RWPE1 (cell line): ENCODE measurements around the gene ESF1.

Source experiments
- CTCF ChIA-PET: fragments of 350-600 bp; sonication (Branson Sonifier 250); formaldehyde crosslinking; extraction: SDS; loops from one replicate; lab custom pipeline; 2021; lab: Yijun Ruan, JAX
- POLR2A ChIA-PET: fragments of 400-600 bp; formaldehyde crosslinking; extraction: SDS; loops from one replicate; lab custom pipeline; 2020; ENCODE audit warnings: antibody characterized with exemption; ENCODE audit not compliant: low non-redundant PET; lab: Yijun Ruan, JAX
- DNase-seq: peaks from one replicate; pipeline ENCODE4 v3.0.0; 2012; ENCODE audit warnings: low spot score
- H3K27ac ChIP-seq: fragments of 450-650 bp; 2 replicates; pipeline ENCODE4 v1.5.1; 2017
- CTCF ChIP-seq: fragments of 450-650 bp; conservative IDR thresholded peaks from 2 replicates; pipeline ENCODE4 v1.5.1; 2017; ENCODE audit warnings: low read depth, mild to moderate bottlenecking

ESF1 gene

GRCh38 chr20:13678944-13679343 is 105.8 kb downstream of the ESF1 start:
- CTCF ChIA-PET, result no interaction called here

GRCh38 chr20:13677241-13677640 is 107.5 kb downstream of the ESF1 start:
- TF ChIP-seq CTCF, result no peak
- H3K27ac ChIP-seq, result no peak overlapping the region
- ChIA-PET POLR2A (no interaction called here), CTCF (interaction anchor here (0.6 kb wide), 1 partner anchor 19 kb away, joined by 4 read pairs; no protein-coding TSS in a partner anchor)
- no peak for DNase-seq

More at GRCh38 chr20:13678944-13679343, 105.8 kb downstream of the ESF1 start:
- no peak for TF ChIP-seq CTCF
- no peak for DNase-seq
- POLR2A ChIA-PET, result no interaction called here
- no peak overlapping the region for H3K27ac ChIP-seq

GRCh38 chr20:13676682-13677081 is 108.0 kb downstream of the ESF1 start:
- no peak overlapping the region for H3K27ac ChIP-seq
- ChIA-PET CTCF (no interaction called here), POLR2A (no interaction called here)
- TF ChIP-seq CTCF, result no peak
- DNase-seq, result no peak

GRCh38 chr20:13672690-13673089 is 112.0 kb downstream of the ESF1 start:
- ChIA-PET CTCF (no interaction called here), POLR2A (no interaction called here)
- H3K27ac ChIP-seq, result no peak overlapping the region
- DNase-seq, result no peak
- TF ChIP-seq CTCF, result no peak

- no peak overlapping the region for H3K27ac ChIP-seq
- no peak for TF ChIP-seq CTCF
- peak; percentile 20 for DNase-seq
- CTCF ChIA-PET, result interaction anchor here (0.6 kb wide), 1 partner anchor 48 kb away, joined by 3 read pairs; no protein-coding TSS in a partner anchor
- POLR2A ChIA-PET, result no interaction called here
Observed at GRCh38 chr20:13671916-13672378, 112.8 kb downstream of the ESF1 start.

- TF ChIP-seq CTCF, result no peak
- H3K27ac ChIP-seq, result no peak overlapping the region
- CTCF ChIA-PET, result no interaction called here
- no peak for DNase-seq
- POLR2A ChIA-PET, result no interaction called here
Observed at GRCh38 chr20:13671512-13671911, 113.2 kb downstream of the ESF1 start.
